Esophagus muscularis mucosa (tissue), 4 donors: ENCODE measurements around the gene GPR156. TPM values are rescaled to one million over a fixed set of nuclear protein-coding genes. Genes with fewer than 3 reads are reported as not detected.
"Not testable (repeated sequence)": the region's sequence is repeated elsewhere in the genome, so short reads cannot be mapped to it uniquely, and the experiment has no call there.

Source experiments
- DNase-seq: peaks from one replicate; pipeline ENCODE4 v3.0.0-alpha.2; 2017; ENCODE audit errors: extremely low spot score
- H3K27ac ChIP-seq, 4 donors: fragments of 200-600 bp; sonication (generic); replicated peaks in 1 of 4; 1 replicate in 3 of 4; 2 replicates in 1 of 4; pipeline ENCODE4 v1.5.1; 2016 to 2019; ENCODE audit warnings: mild to moderate bottlenecking in 1 of 4
- H3K27me3 ChIP-seq, 4 donors: fragments of 200-600 bp; sonication (generic); one replicate each; pipeline versions ENCODE4 v1.5.1 to v1.6.0; 2016 to 2019
- H3K36me3 ChIP-seq, 4 donors: fragments of 200-600 bp; sonication (generic); one replicate each; pipeline ENCODE4 v1.5.1; 2016 to 2019
- H3K4me1 ChIP-seq, 4 donors: fragments of 200-600 bp; sonication (generic); one replicate each; pipeline ENCODE4 v1.5.1; 2016 to 2019
- H3K4me3 ChIP-seq, 4 donors: fragments of 200-600 bp; sonication (generic); 1 replicate in 2 of 4; 2 replicates in 2 of 4; pipeline ENCODE4 v1.5.1; 2016 to 2019; ENCODE audit warnings: mild to moderate bottlenecking in 4 of 4, moderate library complexity in 1 of 4
- H3K9me3 ChIP-seq, 4 donors: fragments of 200-600 bp; sonication (generic); 1 replicate in 3 of 4; 2 replicates in 1 of 4; pipeline ENCODE4 v1.5.1; 2016 to 2019
- EP300 ChIP-seq: sonication (generic); formaldehyde crosslinking; IDR thresholded peaks from one replicate; pipeline ENCODE4 v1.6.1; 2017; ENCODE audit warnings: antibody characterized with exemption
- POLR2A ChIP-seq: fragments of 450-650 bp; IDR thresholded peaks from one replicate; pipeline ENCODE4 v1.6.1; 2017; ENCODE audit warnings: antibody characterized with exemption, moderate library complexity, mild to moderate bottlenecking, low read depth
- POLR2AphosphoS5 ChIP-seq, 2 donors: sonication (generic); formaldehyde crosslinking; IDR thresholded peaks; one replicate each; pipeline ENCODE4 v1.6.1; 2017; ENCODE audit warnings: antibody characterized with exemption in 2 of 2
- WGBS: methylation state at CpG from one replicate; pipeline ENCODE4 v1.1.5; 2018; 5-methylcytosine and 5-hydroxymethylcytosine counted together
- intact Hi-C: fragments of 100-400 bp; cut with DNase I; formaldehyde crosslinking; loops from one replicate; pipeline ENCODE4 v1.15.1; 2023
- total RNA-seq, 4 donors: library from RNA; depleted of rRNA; stranded (reverse); fragments of >200 nt; gene quantifications; one replicate each; pipeline versions ENCODE4 v1.1.0 to v1.2.1, GENCODE V29; 2016
- TF ChIP-seq, protein P1 (sequence below), 3 experiments: fragments of 200-600 bp in 2 of 3; fragments of 450-650 bp in 1 of 3; sonication (generic) in 2 of 3; IDR thresholded peaks; one replicate each; pipeline ENCODE4 v1.5.1; 2017 to 2019; ENCODE audit warnings: antibody characterized with exemption in 3 of 3, mild to moderate bottlenecking in 2 of 3, moderate library complexity in 1 of 3

Gene GPR156
- total RNA-seq, 4 donors from 2014 or later: 0.33 to 2.1 (median 0.60) TPM

DNA sequence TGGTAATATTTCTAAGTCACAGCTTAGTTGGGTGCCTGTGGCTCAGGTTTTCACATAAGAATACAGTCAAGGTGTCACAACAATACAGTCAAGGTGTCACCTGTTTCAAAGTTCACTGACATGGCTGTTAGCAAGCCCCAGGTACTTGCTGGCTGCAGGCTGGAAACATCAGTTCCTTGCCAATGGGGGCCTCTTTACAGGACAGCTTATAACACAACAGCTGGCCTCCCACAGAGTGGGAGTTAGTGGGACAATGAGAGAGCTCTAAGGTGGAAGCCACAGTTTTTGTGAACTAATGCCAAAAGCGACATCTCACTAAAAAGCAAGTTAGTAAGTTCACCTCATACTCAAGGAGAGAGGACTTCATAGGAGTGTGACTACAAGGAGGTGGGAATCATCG lies 45.4 kb downstream of the GPR156 start:
- 92% methylated on average over 2 of the region's 2 CpGs for WGBS
- no peaks in the 10 kb centered on the region for H3K4me1 ChIP-seq
- DNase-seq: no peak
- H3K27ac ChIP-seq: no peak overlapping the region
- intact Hi-C loops: loop anchor here (10.0 kb wide), 2 partner anchors 105 to 555 kb away; partner anchors contain the start of gene LRRC58
- no peaks in the 10 kb centered on the region for H3K9me3 ChIP-seq
- TF ChIP-seq EP300 (no peak), POLR2AphosphoS5 (IDR thresholded peaks at IDR 0.05) (no peak), POLR2A (no peak)
- TF ChIP-seq, protein P1, sequence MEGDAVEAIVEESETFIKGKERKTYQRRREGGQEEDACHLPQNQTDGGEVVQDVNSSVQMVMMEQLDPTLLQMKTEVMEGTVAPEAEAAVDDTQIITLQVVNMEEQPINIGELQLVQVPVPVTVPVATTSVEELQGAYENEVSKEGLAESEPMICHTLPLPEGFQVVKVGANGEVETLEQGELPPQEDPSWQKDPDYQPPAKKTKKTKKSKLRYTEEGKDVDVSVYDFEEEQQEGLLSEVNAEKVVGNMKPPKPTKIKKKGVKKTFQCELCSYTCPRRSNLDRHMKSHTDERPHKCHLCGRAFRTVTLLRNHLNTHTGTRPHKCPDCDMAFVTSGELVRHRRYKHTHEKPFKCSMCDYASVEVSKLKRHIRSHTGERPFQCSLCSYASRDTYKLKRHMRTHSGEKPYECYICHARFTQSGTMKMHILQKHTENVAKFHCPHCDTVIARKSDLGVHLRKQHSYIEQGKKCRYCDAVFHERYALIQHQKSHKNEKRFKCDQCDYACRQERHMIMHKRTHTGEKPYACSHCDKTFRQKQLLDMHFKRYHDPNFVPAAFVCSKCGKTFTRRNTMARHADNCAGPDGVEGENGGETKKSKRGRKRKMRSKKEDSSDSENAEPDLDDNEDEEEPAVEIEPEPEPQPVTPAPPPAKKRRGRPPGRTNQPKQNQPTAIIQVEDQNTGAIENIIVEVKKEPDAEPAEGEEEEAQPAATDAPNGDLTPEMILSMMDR (IDR thresholded peaks at IDR 0.05): no peak
- H3K36me3 ChIP-seq: peaks cover 0 to 4% (median 0%) of the 10 kb centered on the region in 4 donors
- H3K27me3 ChIP-seq: no peaks in the 10 kb centered on the region
- H3K4me3 ChIP-seq: no peak overlapping the region

DNA sequence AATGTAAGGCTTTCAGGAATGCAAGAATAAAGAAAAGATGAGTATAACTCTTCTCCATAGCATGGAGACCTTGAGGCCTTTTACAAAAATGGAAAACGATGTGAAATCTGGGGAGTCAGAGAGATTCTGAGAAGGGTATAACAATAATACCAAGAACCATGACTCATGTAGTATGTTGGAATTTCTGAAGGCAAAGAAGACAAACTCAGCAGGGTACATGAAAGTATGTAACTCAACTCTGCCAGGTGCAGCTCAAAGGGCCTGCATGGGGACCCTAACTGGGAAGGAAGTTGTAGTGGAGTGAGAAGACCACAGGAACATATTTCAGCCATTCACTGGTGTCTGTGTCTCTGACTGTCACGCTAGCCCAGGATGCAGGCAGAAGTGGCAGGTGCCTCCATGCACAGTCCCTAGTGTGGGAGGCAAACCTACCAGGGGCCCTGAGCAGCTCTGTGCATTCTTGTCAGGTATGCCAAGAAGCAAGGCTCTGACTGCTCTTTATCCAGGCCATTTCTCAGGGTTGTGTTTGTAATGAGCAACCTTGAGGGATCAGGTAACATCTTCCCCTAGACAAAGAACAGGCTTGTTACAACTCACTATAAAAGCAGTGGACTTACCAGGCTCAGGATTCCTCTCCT lies 57.2 kb downstream of the GPR156 start:
- H3K36me3 ChIP-seq: no peaks in the 10 kb centered on the region
- H3K4me1 ChIP-seq: no peaks in the 10 kb centered on the region
- no peak for TF ChIP-seq POLR2AphosphoS5 (IDR thresholded peaks at IDR 0.05)
- no peak for TF ChIP-seq EP300
- no peak for DNase-seq
- 98% methylated on average over 2 of the region's 2 CpGs for WGBS
- H3K27me3 ChIP-seq: no peaks in the 10 kb centered on the region
- intact Hi-C loops: no loop called here
- no peak overlapping the region for H3K27ac ChIP-seq
- no peak overlapping the region for H3K4me3 ChIP-seq
- peaks cover 0 to 6% (median 2%) of the 10 kb centered on the region in 4 donors for H3K9me3 ChIP-seq

DNA sequence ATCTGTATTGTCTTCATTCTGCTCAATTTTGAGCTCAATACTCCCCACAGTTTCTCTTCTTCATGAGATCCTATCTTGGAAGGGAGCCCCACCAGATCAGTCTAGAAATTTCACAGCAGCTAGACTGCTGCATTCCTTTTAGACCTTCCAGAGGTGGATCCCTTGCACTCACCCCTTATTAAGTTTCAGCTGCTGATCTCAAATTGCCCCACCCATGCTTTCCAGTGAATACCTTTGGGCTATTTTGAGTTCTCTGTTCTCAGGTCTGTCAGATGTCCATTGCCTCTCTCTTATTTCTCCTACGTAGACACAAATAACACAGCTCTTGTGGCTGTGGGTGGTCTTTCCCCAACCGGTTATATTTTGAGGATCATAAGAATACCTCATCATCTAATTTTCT lies 60.8 kb downstream of the GPR156 start:
- no peak overlapping the region for H3K27ac ChIP-seq
- no peak overlapping the region for H3K4me3 ChIP-seq
- intact Hi-C loops: no loop called here
- TF ChIP-seq POLR2AphosphoS5 (IDR thresholded peaks at IDR 0.05) (no peak), EP300 (no peak), POLR2A (no peak)
- TF ChIP-seq, protein P1 (IDR thresholded peaks at IDR 0.05): no peak
- H3K36me3 ChIP-seq: no peaks in the 10 kb centered on the region
- no peak for DNase-seq
- H3K27me3 ChIP-seq: no peaks in the 10 kb centered on the region
- H3K9me3 ChIP-seq: no peaks in the 10 kb centered on the region
- no peaks in the 10 kb centered on the region for H3K4me1 ChIP-seq
- 89% methylated on average over 2 of the region's 2 CpGs for WGBS

DNA sequence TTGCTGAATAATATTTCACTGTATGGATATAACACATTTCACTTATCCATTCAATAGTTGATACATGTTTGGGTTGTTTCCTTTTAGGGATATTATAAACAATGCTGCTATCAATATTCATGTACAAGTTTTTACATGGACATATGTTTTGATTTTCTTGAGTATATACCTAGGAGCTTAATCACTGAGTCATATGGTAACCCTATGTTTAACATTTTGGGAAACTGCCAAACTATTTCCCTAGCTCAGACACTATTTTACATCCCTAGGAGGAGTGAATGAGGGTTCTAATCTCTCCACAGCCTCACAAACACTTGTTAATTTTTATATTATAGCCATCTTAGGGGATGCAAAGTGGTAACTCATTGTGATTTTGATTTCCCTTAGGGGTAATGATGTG lies 66.0 kb downstream of the GPR156 start:
- intact Hi-C loops: no loop called here
- TF ChIP-seq, protein P1 (IDR thresholded peaks at IDR 0.05): no peak
- TF ChIP-seq POLR2A (no peak), POLR2AphosphoS5 (IDR thresholded peaks at IDR 0.05) (no peak), EP300 (no peak)
- H3K4me3 ChIP-seq: no peak overlapping the region

DNA sequence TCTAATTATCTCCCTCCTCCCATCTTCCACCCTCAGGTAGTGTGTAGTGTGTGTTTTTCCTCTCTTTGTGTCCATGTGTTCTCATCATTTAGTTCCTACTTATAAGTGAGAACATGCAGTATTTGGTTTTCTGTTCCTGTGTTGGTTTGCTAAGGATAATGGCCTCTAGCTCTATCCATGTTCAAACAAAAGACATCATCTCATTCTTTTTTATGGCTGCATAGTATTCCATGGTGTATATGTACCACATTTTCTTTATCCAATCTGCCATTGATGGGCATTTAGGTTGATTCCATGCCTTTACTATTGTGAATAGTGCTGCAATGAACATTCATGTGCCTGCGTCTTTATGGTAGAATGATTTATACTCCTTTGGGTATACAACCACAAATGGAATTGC lies 68.4 kb downstream of the GPR156 start:
- intact Hi-C loops, H3K36me3 ChIP-seq: not testable (repeated sequence)
- 100% methylated on average over 1 of the region's 1 CpG for WGBS

More for the DNA sequence above, 66.0 kb downstream of the GPR156 start:
- DNase-seq: no peak
- Histone ChIP-seq H3K36me3 (no peaks in the 10 kb centered on the region), H3K4me1 (no peaks in the 10 kb centered on the region), H3K27me3 (no peaks in the 10 kb centered on the region), H3K9me3 (peaks cover 0 to 6% (median 0%) of the 10 kb centered on the region in 4 donors), H3K27ac (no peak overlapping the region)

DNA sequence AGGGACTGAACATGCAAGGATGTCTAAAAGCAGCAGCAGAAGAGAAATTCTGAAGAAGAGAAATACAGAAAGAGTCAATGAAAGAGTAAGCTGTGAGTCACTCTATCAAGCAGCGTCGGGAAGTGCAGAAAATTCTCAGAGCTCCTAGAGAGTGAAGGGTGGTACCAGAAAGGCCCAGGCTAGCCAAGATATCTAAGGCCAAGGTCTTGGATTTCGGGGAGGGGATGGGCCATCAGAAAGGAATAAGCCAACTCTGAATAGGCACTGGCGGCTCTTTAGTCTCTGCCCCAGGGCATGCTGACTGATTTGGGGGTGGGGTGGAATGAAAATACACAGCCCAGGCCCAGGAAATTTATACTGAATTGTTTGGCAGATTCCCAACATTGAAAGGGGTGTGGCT lies 70.8 kb downstream of the GPR156 start:
- intact Hi-C loops: no loop called here
- no peak for TF ChIP-seq POLR2A
- no peak for TF ChIP-seq POLR2AphosphoS5 (IDR thresholded peaks at IDR 0.05)
- TF ChIP-seq, protein P1 (IDR thresholded peaks at IDR 0.05): no peak
- no peak for TF ChIP-seq EP300
- Histone ChIP-seq H3K36me3 (no peaks in the 10 kb centered on the region), H3K4me3 (no peak overlapping the region), H3K27me3 (no peaks in the 10 kb centered on the region), H3K27ac (no peak overlapping the region), H3K9me3 (peaks cover 0 to 6% (median 0%) of the 10 kb centered on the region in 4 donors), H3K4me1 (no peaks in the 10 kb centered on the region)
- 75% methylated on average over 4 of the region's 4 CpGs for WGBS
- no peak for DNase-seq

More for the DNA sequence above, 68.4 kb downstream of the GPR156 start:
- DNase-seq, H3K4me1 ChIP-seq, H3K9me3 ChIP-seq, H3K4me3 ChIP-seq, H3K27ac ChIP-seq, H3K27me3 ChIP-seq: not testable (repeated sequence)
